ENCODE data around the gene VPS13C.

The VPS13C gene

DNA sequence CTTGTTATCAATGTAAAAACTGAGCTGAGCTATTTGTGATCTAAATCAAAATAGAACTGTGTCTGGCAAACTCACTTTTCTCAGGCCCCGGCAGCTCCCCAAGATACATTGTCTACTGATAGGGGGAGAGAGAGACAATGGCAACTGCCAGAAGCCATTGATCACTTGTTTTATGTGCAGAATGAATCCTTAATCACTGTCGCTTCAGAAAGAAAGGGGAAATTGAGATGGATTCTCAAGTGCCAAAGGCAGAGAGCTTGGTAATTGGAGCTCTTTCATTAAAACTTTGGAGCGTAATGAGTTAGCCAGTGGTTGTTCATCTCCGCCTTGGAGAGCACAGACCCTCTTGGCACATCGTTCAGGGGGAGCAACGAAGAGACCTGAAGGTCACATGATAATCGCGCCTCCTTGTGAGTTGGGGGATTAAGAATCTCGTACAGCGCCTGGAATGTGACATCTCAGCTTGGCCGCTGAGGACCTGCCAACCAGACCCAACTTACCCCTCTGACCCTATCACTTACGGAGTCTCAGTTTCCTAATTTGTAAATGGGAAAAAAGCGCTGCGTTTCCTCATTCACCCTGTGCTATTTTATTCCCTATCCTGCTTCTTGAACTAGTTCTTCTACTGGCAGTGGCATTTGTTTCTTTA lies 252.8 kb downstream of the VPS13C start:
- DNase-seq = no peak

All from NCI-H1092 treated with DMSO at 0.1 percent for 48 hours (cell line).